Trophoblast cell (in vitro differentiated cells and primary cell): ENCODE data around the gene NHERF2.

Source experiments
- DNase-seq, 2 donors: peaks; one replicate each; pipeline ENCODE4 v3.0.0-alpha.2; 2016
- H2AFZ ChIP-seq: 2 replicates; pipeline ENCODE4 v1.6.1; 2013; ENCODE audit warnings: low read length, moderate library complexity, mild to moderate bottlenecking; ENCODE audit not compliant: insufficient read depth, poor library complexity
- H2AK5ac ChIP-seq: 2 replicates; pipeline ENCODE4 v1.6.1; 2013; ENCODE audit warnings: mild to moderate bottlenecking, low read length
- H2BK120ac ChIP-seq: 2 replicates; pipeline ENCODE4 v1.6.1; 2013; ENCODE audit warnings: low read length, mild to moderate bottlenecking, moderate library complexity; ENCODE audit not compliant: insufficient read depth, poor library complexity
- H2BK12ac ChIP-seq: 2 replicates; pipeline ENCODE4 v1.6.1; 2013; ENCODE audit warnings: mild to moderate bottlenecking, low read length, moderate library complexity
- H2BK5ac ChIP-seq: 2 replicates; pipeline ENCODE4 v1.6.1; 2013; ENCODE audit warnings: low read length, low read depth, moderate library complexity, mild to moderate bottlenecking; ENCODE audit not compliant: poor library complexity
- H3K14ac ChIP-seq: 2 replicates; pipeline ENCODE4 v1.6.1; 2013; ENCODE audit warnings: mild to moderate bottlenecking, low read length
- H3K18ac ChIP-seq: 2 replicates; pipeline ENCODE4 v1.6.1; 2013; ENCODE audit warnings: mild to moderate bottlenecking, low read length
- H3K23ac ChIP-seq: 2 replicates; pipeline ENCODE4 v1.6.1; 2013; ENCODE audit warnings: low read length
- H3K27ac ChIP-seq: 2 replicates; pipeline ENCODE4 v1.5.1; 2013; ENCODE audit warnings: low read depth, mild to moderate bottlenecking, inconsistent platforms, low read length, moderate library complexity
- H3K27me3 ChIP-seq: 2 replicates; pipeline ENCODE4 v1.6.1; 2013; ENCODE audit warnings: inconsistent platforms, mild to moderate bottlenecking, low read length, moderate library complexity; ENCODE audit not compliant: insufficient read depth
- H3K36me3 ChIP-seq, 2 experiments: 1 replicate in 1 of 2; 2 replicates in 1 of 2; pipeline ENCODE4 v1.6.1; 2013; ENCODE audit warnings: low read length in 2 of 2, mild to moderate bottlenecking in 2 of 2, moderate library complexity in 1 of 2; ENCODE audit not compliant: insufficient read depth in 2 of 2, control insufficient read depth in 1 of 2
- H3K4ac ChIP-seq: 2 replicates; pipeline ENCODE4 v1.6.1; 2013; ENCODE audit warnings: low read depth, mild to moderate bottlenecking, low read length, moderate library complexity
- H3K4me1 ChIP-seq, 2 experiments: 1 replicate in 1 of 2; 2 replicates in 1 of 2; pipeline ENCODE4 v1.6.1; 2013; ENCODE audit warnings: low read length in 2 of 2, mild to moderate bottlenecking in 2 of 2, moderate library complexity in 1 of 2; ENCODE audit not compliant: insufficient read depth in 2 of 2, control insufficient read depth in 1 of 2
- H3K4me2 ChIP-seq: 2 replicates; pipeline ENCODE4 v1.6.1; 2013; ENCODE audit warnings: inconsistent platforms, mild to moderate bottlenecking, low read length, moderate library complexity
- H3K4me3 ChIP-seq: 2 replicates; pipeline ENCODE4 v1.5.1; 2013; ENCODE audit warnings: mild to moderate bottlenecking, low read depth, low read length, inconsistent platforms
- H3K79me1 ChIP-seq: one replicate; pipeline ENCODE4 v1.6.1; 2013; ENCODE audit warnings: low read length
- H3K79me2 ChIP-seq: 2 replicates; pipeline ENCODE4 v1.6.1; 2013; ENCODE audit warnings: low read length, mild to moderate bottlenecking; ENCODE audit not compliant: control insufficient read depth, insufficient read depth, poor library complexity
- H3K9ac ChIP-seq: 2 replicates; pipeline ENCODE4 v1.6.1; 2013; ENCODE audit warnings: mild to moderate bottlenecking, low read length
- H3K9me3 ChIP-seq: 2 replicates; pipeline ENCODE4 v1.6.1; 2013; ENCODE audit warnings: low read depth, mild to moderate bottlenecking, control low read depth, inconsistent platforms, low read length; ENCODE audit not compliant: insufficient read depth
- H4K12ac ChIP-seq: 2 replicates; pipeline ENCODE4 v1.6.1; 2013; ENCODE audit warnings: low read depth, mild to moderate bottlenecking, low read length, moderate library complexity
- H4K8ac ChIP-seq: 2 replicates; pipeline ENCODE4 v1.6.1; 2013; ENCODE audit warnings: low read depth, mild to moderate bottlenecking, low read length, moderate library complexity
- H4K91ac ChIP-seq: one replicate; pipeline ENCODE4 v1.6.1; 2013; ENCODE audit warnings: low read depth, mild to moderate bottlenecking, low read length, moderate library complexity
- WGBS: extraction: QIAGEN DNeasy Blood & Tissue Kit; methylation state at CpG from one replicate; pipeline ENCODE4 v1.1.7; 2013; ENCODE audit warnings: missing lambda C conversion rate; ENCODE audit not compliant: insufficient read length, insufficient coverage; ENCODE audit errors: extremely low coverage; 5-methylcytosine and 5-hydroxymethylcytosine counted together

The NHERF2 gene

GRCh38 chr16:2081201-2082084 lies 54.7 kb downstream of the NHERF2 start:
- Histone ChIP-seq H3K36me3 (peaks cover 79 to 88% of the 10 kb centered on the region in 2 experiments), H3K4me3 (no peak overlapping the region), H3K4me2 (no peak overlapping the region), H4K8ac (no peak overlapping the region), H2AK5ac (no peak overlapping the region), H3K23ac (no peak overlapping the region), H3K4me1 (no peaks in the 10 kb centered on the region), H4K91ac (no peak overlapping the region), H2BK120ac (no peak overlapping the region), H3K9me3 (no peaks in the 10 kb centered on the region), H3K27ac (no peak overlapping the region), H2AFZ (no peak overlapping the region), H3K18ac (no peak overlapping the region), H3K14ac (no peak overlapping the region), H3K27me3 (no peaks in the 10 kb centered on the region), H3K4ac (no peak overlapping the region), H3K79me2 (no peaks in the 10 kb centered on the region), H3K9ac (no peak overlapping the region), H3K79me1 (no peaks in the 10 kb centered on the region), H4K12ac (no peak overlapping the region), H2BK12ac (no peak overlapping the region), H2BK5ac (no peak overlapping the region)
- no peak for DNase-seq
- no CpG with 5 or more reads among the region's 35 CpGs for WGBS

- peaks cover 85 to 87% of the 10 kb centered on the region in 2 experiments for H3K36me3 ChIP-seq
- no CpG with 5 or more reads among the region's 32 CpGs for WGBS
- H3K18ac ChIP-seq = no peak overlapping the region
- no peak overlapping the region for H3K27ac ChIP-seq
- no peak overlapping the region for H4K12ac ChIP-seq
- no peak overlapping the region for H2AK5ac ChIP-seq
- H2BK120ac ChIP-seq = no peak overlapping the region
- H3K4me2 ChIP-seq = no peak overlapping the region
- no peak overlapping the region for H4K91ac ChIP-seq
- H3K4me1 ChIP-seq = no peaks in the 10 kb centered on the region
- H3K79me2 ChIP-seq = no peaks in the 10 kb centered on the region
- H3K79me1 ChIP-seq = no peaks in the 10 kb centered on the region
- no peak overlapping the region for H2BK12ac ChIP-seq
- H3K14ac ChIP-seq = no peak overlapping the region
- no peaks in the 10 kb centered on the region for H3K27me3 ChIP-seq
- H2AFZ ChIP-seq = no peak overlapping the region
- H3K4me3 ChIP-seq = no peak overlapping the region
- no peak overlapping the region for H3K4ac ChIP-seq
- no peaks in the 10 kb centered on the region for H3K9me3 ChIP-seq
- H3K9ac ChIP-seq = no peak overlapping the region
- no peak overlapping the region for H2BK5ac ChIP-seq
- no peak overlapping the region for H3K23ac ChIP-seq
- DNase-seq = no peak
- H4K8ac ChIP-seq = no peak overlapping the region
Observed at GRCh38 chr16:2082171-2082982, 55.7 kb downstream of the NHERF2 start.

- Histone ChIP-seq H2BK120ac (no peak overlapping the region), H4K8ac (no peak overlapping the region), H2BK12ac (no peak overlapping the region), H2AK5ac (no peak overlapping the region), H2BK5ac (no peak overlapping the region), H3K79me2 (no peaks in the 10 kb centered on the region), H3K4me2 (no peak overlapping the region), H3K4ac (no peak overlapping the region), H3K23ac (no peak overlapping the region), H3K9ac (no peak overlapping the region), H3K4me1 (no peaks in the 10 kb centered on the region), H2AFZ (no peak overlapping the region), H3K27me3 (no peaks in the 10 kb centered on the region), H3K79me1 (no peaks in the 10 kb centered on the region), H3K4me3 (no peak overlapping the region), H3K9me3 (no peaks in the 10 kb centered on the region), H3K36me3 (peaks cover 86 to 88% of the 10 kb centered on the region in 2 experiments), H3K18ac (no peak overlapping the region), H3K14ac (no peak overlapping the region), H4K12ac (no peak overlapping the region), H4K91ac (no peak overlapping the region), H3K27ac (no peak overlapping the region)
- WGBS = no CpG with 5 or more reads among the region's 16 CpGs
- DNase-seq = no peak
Observed at GRCh38 chr16:2082983-2083364, 56.3 kb downstream of the NHERF2 start.

GRCh38 chr16:2083409-2083808 lies 56.7 kb downstream of the NHERF2 start:
- Histone ChIP-seq H3K23ac (no peak overlapping the region), H2BK5ac (no peak overlapping the region), H4K12ac (no peak overlapping the region), H3K79me1 (no peaks in the 10 kb centered on the region), H3K36me3 (peaks cover 90% of the 10 kb centered on the region in 2 experiments), H3K4me2 (no peak overlapping the region), H3K79me2 (no peaks in the 10 kb centered on the region), H2AFZ (no peak overlapping the region), H3K4ac (no peak overlapping the region), H4K91ac (no peak overlapping the region), H3K9ac (no peak overlapping the region), H2AK5ac (no peak overlapping the region), H3K4me1 (no peaks in the 10 kb centered on the region), H3K27ac (no peak overlapping the region), H3K18ac (no peak overlapping the region), H3K14ac (no peak overlapping the region), H2BK120ac (no peak overlapping the region), H3K27me3 (no peaks in the 10 kb centered on the region), H2BK12ac (no peak overlapping the region), H3K4me3 (no peak overlapping the region), H4K8ac (no peak overlapping the region), H3K9me3 (no peaks in the 10 kb centered on the region)
- no peak for DNase-seq
- WGBS = no CpG with 5 or more reads among the region's 19 CpGs
